K562 (cell line): ENCODE data around the gene KCNQ2. TPM values are rescaled to one million over a fixed set of nuclear protein-coding genes. Genes with fewer than 3 reads are reported as not detected.

Source experiments
- CLOCK ChIP-seq: fragments of 250-450 bp; sonication (Bioruptor Pico); IDR thresholded peaks from 2 replicates; pipeline ENCODE4 v1.4.0; 2020; ENCODE audit warnings: mild to moderate bottlenecking, moderate library complexity, borderline replicate concordance
- CTCFL ChIP-seq: IDR thresholded peaks from 2 replicates; pipeline ENCODE4 v1.6.1; 2011; ENCODE audit warnings: borderline replicate concordance, low read depth, mild to moderate bottlenecking, moderate library complexity, low read length; ENCODE audit not compliant: insufficient read depth, poor library complexity, severe bottlenecking
- HNRNPUL1 ChIP-seq: fragments of 200-400 bp; formaldehyde crosslinking; IDR thresholded peaks from 2 replicates; pipeline ENCODE4 v1.6.1; 2017; ENCODE audit warnings: low read length
- MAFF ChIP-seq: IDR thresholded peaks from 2 replicates; pipeline ENCODE4 v1.6.1; 2012; ENCODE audit warnings: low read length, improper control_type of control experiment
- MGA ChIP-seq: fragments of 450-650 bp; IDR thresholded peaks from 2 replicates; pipeline ENCODE4 v1.6.1; 2016; ENCODE audit warnings: mild to moderate bottlenecking, moderate library complexity
- OTX1 ChIP-seq: fragments of 450-650 bp; formaldehyde crosslinking; IDR thresholded peaks from 2 replicates; pipeline ENCODE4 v1.4.0; 2022; ENCODE audit warnings: mild to moderate bottlenecking
- SMARCE1 ChIP-seq: fragments of 450-650 bp; IDR thresholded peaks from 2 replicates; pipeline ENCODE4 v1.7.1; 2016; ENCODE audit warnings: mild to moderate bottlenecking
- TRIM28 ChIP-seq: fragments of 450-650 bp; IDR thresholded peaks from 2 replicates; pipeline ENCODE4 v1.6.1; 2017
- ZNF232 ChIP-seq: sonication (generic); formaldehyde crosslinking; IDR thresholded peaks from 2 replicates; pipeline ENCODE4 v1.8.0; 2022; ENCODE audit warnings: mild to moderate bottlenecking, missing genetic modification reagents
- ZNF253 ChIP-seq: fragments of 250-450 bp; sonication (Bioruptor Pico); conservative IDR thresholded peaks from 2 replicates; pipeline ENCODE4 v1.6.1; 2021; ENCODE audit warnings: mild to moderate bottlenecking
- ZNF75A ChIP-seq: fragments of 450-650 bp; formaldehyde crosslinking; IDR thresholded peaks from 2 replicates; pipeline ENCODE4 v1.4.0; 2020; ENCODE audit warnings: mild to moderate bottlenecking
- polyA plus RNA-seq, 8 experiments: library from polyadenylated mRNA; depleted of rRNA in 4 of 8; stranded (reverse) in 5 of 8; unstranded in 3 of 8; fragments of >200 nt; fragmentation: Nextera tagmentation in 2 of 8; fragmentation: Illumina TruSeq in 1 of 8; extraction: Ambion mirVana in 2 of 8; extraction: Trizol in 1 of 8; gene quantifications; 2 replicates each; pipeline versions ENCODE4 v1.2.1 to v1.2.3, GENCODE V29; 2011 to 2014; ENCODE audit warnings: inconsistent platforms in 1 of 8, missing spikeins in 1 of 8
- total RNA-seq, 7 experiments: library from RNA; depleted of rRNA in 6 of 7; stranded (reverse); fragments of >200 nt in 6 of 7; fragmentation: Illumina TruSeq in 2 of 7; extraction: Trizol in 2 of 7; gene quantifications; 2 replicates each; pipeline versions ENCODE4 v1.2.1 to v1.2.3, GENCODE V29; 2011 to 2021; ENCODE audit warnings: low replicate concordance in 1 of 7

Gene KCNQ2
- total and polyA plus RNA-seq, 9 of the 15 experiments (the other 6 are each of a cell fraction or from before 2014, with no cell fraction given) = 0.13 to 0.16 TPM; not detected in 7

GRCh38 chr20:63497946-63498935, 25.8 kb upstream of the KCNQ2 start (continued):
- no peak for TF ChIP-seq MGA
- TF ChIP-seq OTX1 (CRISPR knock-in tag) = no peak
- no peak for TF ChIP-seq MAFF
- TF ChIP-seq HNRNPUL1 = no peak
- no peak for TF ChIP-seq ZNF253
- TF ChIP-seq CTCFL = no peak
- no peak for TF ChIP-seq SMARCE1
- TF ChIP-seq ZNF75A (CRISPR knock-in tag) = no peak
- TF ChIP-seq TRIM28 = no peak
- no peak for TF ChIP-seq CLOCK (CRISPR knock-in tag)
- no peak for TF ChIP-seq ZNF232 (CRISPR knock-in tag)
